DMS153 (cell line): Measurements from ENCODE around the gene MGMT.
A peak's percentile ranks its signal among the peaks of the same experiment; 100 is the strongest.
"Not testable (repeated sequence)": the region's sequence is repeated elsewhere in the genome, so short reads cannot be mapped to it uniquely, and the experiment has no call there.

ENCODE experiments used
- DNase-seq: peaks from one replicate; lab custom pipeline; 2025; lab: John Stamatoyannopoulos, UW

MGMT gene

GRCh38 chr10:129466703-129467358, at the start of gene MGMT:
MGMT (plus strand) TSS chr10:129467241.
- DNase-seq, result peak; percentile 62

GRCh38 chr10:129417870-129418269, 49.2 kb upstream of the MGMT start:
- no peak for DNase-seq

- no peak for DNase-seq
These were observed 48.4 kb upstream of the MGMT start for GRCh38 chr10:129418496-129419225.

GRCh38 chr10:129419397-129419796, 47.6 kb upstream of the MGMT start:
- DNase-seq, result no peak

- no peak for DNase-seq
These were observed 45.5 kb upstream of the MGMT start for GRCh38 chr10:129421399-129422010.

GRCh38 chr10:129424978-129425377, 42.1 kb upstream of the MGMT start:
- DNase-seq, result no peak

- DNase-seq, result no peak
These were observed 40.4 kb upstream of the MGMT start for GRCh38 chr10:129426606-129427005.

- no peak for DNase-seq
These were observed 33.8 kb upstream of the MGMT start for GRCh38 chr10:129433266-129433665.

GRCh38 chr10:129435724-129436123, 31.3 kb upstream of the MGMT start:
- not testable (repeated sequence) for DNase-seq

GRCh38 chr10:129438024-129438423, 29.0 kb upstream of the MGMT start:
- no peak for DNase-seq

GRCh38 chr10:129440247-129440646, 26.8 kb upstream of the MGMT start:
- no peak for DNase-seq

GRCh38 chr10:129440722-129441316, 26.2 kb upstream of the MGMT start:
- DNase-seq, result no peak

GRCh38 chr10:129441372-129442009, 25.6 kb upstream of the MGMT start:
- DNase-seq, result no peak

- no peak for DNase-seq
These were observed 24.2 kb upstream of the MGMT start for GRCh38 chr10:129442866-129443265.

GRCh38 chr10:129444359-129444758, 22.7 kb upstream of the MGMT start:
- no peak for DNase-seq

- DNase-seq, result no peak
These were observed 21.4 kb upstream of the MGMT start for GRCh38 chr10:129445436-129446182.

GRCh38 chr10:129446183-129446581, 20.9 kb upstream of the MGMT start:
- DNase-seq, result no peak

- no peak for DNase-seq
These were observed 19.6 kb upstream of the MGMT start for GRCh38 chr10:129447486-129447885.

- DNase-seq, result no peak
These were observed 19.0 kb upstream of the MGMT start for GRCh38 chr10:129448086-129448485.

- no peak for DNase-seq
These were observed 18.5 kb upstream of the MGMT start for GRCh38 chr10:129448539-129448938.

- no peak for DNase-seq
These were observed 17.1 kb upstream of the MGMT start for GRCh38 chr10:129449893-129450292.

- DNase-seq, result no peak
These were observed 16.6 kb upstream of the MGMT start for GRCh38 chr10:129450391-129450790.
